Loucy (cell line): Measurements from ENCODE around the gene SIRPB1.

Experiments
- CTCF ChIP-seq: fragments of 200-600 bp; sonication (generic); conservative IDR thresholded peaks from 2 replicates; pipeline ENCODE4 v1.5.1; 2014; ENCODE audit warnings: mild to moderate bottlenecking, antibody characterized with exemption, low read length
- EZH2phosphoT487 ChIP-seq: fragments of 200-600 bp; IDR thresholded peaks from 2 replicates; pipeline ENCODE4 v1.6.1; 2018; ENCODE audit warnings: antibody characterized with exemption, mild to moderate bottlenecking, moderate library complexity, borderline replicate concordance

- TF ChIP-seq CTCF (no peak), EZH2phosphoT487 (no peak)
Observed at GRCh38 chr20:1635291-1635979, 15.6 kb upstream of the SIRPB1 start.
